ENCODE results near the gene CHTOP.
A peak's percentile ranks its signal among the peaks of the same experiment; 100 is the strongest.

Gene CHTOP

GRCh38 chr1:153613406-153613805 lies 20.5 kb upstream of the CHTOP start:
- no peak for DNase-seq

- no peak for DNase-seq
Measured at GRCh38 chr1:153614189-153614900, 19.5 kb upstream of the CHTOP start.

- DNase-seq = no peak
Measured at GRCh38 chr1:153614906-153615305, 19.0 kb upstream of the CHTOP start.

- no peak for DNase-seq
Measured at GRCh38 chr1:153615406-153615805, 18.5 kb upstream of the CHTOP start.

GRCh38 chr1:153616144-153616916 lies 17.5 kb upstream of the CHTOP start, which contains the start of gene S100A14:
Gene S100A14 (minus strand): TSS chr1:153616325. CDS start chr1:153615858, 467 bp downstream.
- DNase-seq = no peak

- no peak for DNase-seq
Measured at GRCh38 chr1:153616917-153617311, 17.0 kb upstream of the CHTOP start.

- DNase-seq = peak; percentile 73
Measured at GRCh38 chr1:153617663-153618062, 16.2 kb upstream of the CHTOP start.

GRCh38 chr1:153619171-153619570 lies 14.7 kb upstream of the CHTOP start:
- no peak for DNase-seq

GRCh38 chr1:153623101-153623500 lies 10.8 kb upstream of the CHTOP start:
- DNase-seq = no peak

- no peak for DNase-seq
Measured at GRCh38 chr1:153624965-153625611, 8.8 kb upstream of the CHTOP start.

- no peak for DNase-seq
Measured at GRCh38 chr1:153626477-153626903, 7.4 kb upstream of the CHTOP start.

- DNase-seq = no peak
Measured at GRCh38 chr1:153626904-153627714, 6.8 kb upstream of the CHTOP start, which contains the start of gene S100A13. Gene S100A13 (minus strand): TSS chr1:153627505. CDS start chr1:153626472, 1,033 bp downstream.

GRCh38 chr1:153627715-153628626 lies 5.9 kb upstream of the CHTOP start, which contains the start of gene S100A1:
Gene S100A1 (plus strand): TSS chr1:153628434. CDS start chr1:153630522, 2,088 bp downstream.
- DNase-seq = no peak

GRCh38 chr1:153628638-153629342 lies 5.1 kb upstream of the CHTOP start:
- no peak for DNase-seq

GRCh38 chr1:153629343-153629665 lies 4.6 kb upstream of the CHTOP start:
- no peak for DNase-seq

- no peak for DNase-seq
Measured at GRCh38 chr1:153629971-153630370, 3.9 kb upstream of the CHTOP start.

GRCh38 chr1:153630384-153630783 lies 3.5 kb upstream of the CHTOP start:
- DNase-seq = no peak

- no peak for DNase-seq
Measured at GRCh38 chr1:153631047-153632022, 2.5 kb upstream of the CHTOP start.

GRCh38 chr1:153633161-153633753 lies 609 bp upstream of the CHTOP start:
- DNase-seq = no peak
